A204.1 (cell line): ENCODE measurements around the gene REG1A.

ENCODE experiments used
- FAIRE-seq: peaks from 2 replicates; lab custom pipeline; 2012; peaks lifted over from hg19 to GRCh38; lab: Jason Lieb, UNC

Gene REG1A, protein sequence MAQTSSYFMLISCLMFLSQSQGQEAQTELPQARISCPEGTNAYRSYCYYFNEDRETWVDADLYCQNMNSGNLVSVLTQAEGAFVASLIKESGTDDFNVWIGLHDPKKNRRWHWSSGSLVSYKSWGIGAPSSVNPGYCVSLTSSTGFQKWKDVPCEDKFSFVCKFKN

DNA sequence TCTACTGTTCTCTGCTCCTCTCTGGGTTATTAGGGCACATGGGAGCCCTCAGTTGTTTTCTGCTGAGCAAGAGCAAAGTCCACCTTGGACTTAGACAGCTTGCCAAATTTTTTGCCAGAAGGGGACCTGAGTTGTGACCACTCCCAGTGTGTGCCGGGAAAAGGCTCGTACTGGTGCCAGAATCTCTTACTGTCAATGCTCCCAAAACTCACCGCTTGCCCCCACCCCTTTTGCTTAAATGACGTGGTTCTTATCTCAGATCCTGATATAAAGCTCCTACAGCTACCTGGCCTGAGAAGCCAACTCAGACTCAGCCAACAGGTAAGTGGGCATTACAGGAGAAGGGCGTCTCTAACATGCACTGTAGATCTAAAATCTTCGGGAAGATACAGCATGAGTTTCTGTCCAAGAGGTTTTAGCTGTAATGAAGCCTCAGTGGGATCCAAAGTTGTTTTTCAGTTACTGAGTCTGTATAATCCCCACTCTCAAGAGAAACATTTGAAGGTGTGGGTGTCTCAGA, at the start of gene REG1A:
TSS of gene REG1A (plus strand) at position 295 of the 520 bp plus-strand sequence. CDS start 374 bp downstream, outside the sequence.
- no peak for FAIRE-seq

DNA sequence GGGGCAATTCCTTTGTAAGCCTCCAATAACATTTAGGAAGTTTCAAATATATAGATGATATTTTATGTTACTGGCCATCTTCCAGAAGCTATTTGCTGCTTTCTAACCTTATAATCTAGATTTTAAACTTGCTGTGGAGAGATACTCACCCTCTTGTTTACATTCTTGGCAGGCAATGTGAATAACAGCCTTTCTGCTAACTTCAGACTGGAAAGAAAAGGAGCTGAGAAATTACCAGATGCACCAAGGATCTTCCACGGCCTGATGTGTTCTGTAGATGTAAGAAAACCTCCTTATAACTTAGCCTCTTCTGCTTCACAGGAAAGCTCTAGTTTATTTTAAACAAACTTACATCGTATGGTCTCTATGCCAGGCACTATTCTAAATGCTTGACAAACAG, 49.2 kb upstream of the REG1A start:
- no peak for FAIRE-seq

DNA sequence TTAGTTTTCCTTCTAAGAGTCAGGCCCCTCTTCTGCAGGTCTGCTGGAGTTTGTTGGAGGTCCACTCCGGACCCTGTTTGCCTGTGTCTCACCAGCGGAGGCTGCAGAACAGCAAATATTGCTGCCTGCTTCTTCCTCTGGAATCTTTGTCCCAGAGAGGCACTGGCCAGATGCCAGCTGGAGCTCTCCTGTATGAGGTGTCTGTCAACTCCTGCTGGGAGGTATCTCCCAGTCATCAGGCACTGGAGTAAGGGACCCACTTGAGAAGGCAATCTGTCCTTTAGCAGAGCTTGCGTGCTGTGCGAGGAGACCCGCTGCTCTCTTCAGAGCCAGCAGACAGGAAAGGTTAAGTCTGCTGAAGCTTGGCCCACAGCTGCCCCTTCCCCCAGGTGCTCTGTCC, 37.3 kb upstream of the REG1A start:
- FAIRE-seq = no peak

- FAIRE-seq = no peak
Observed at GRCh38 chr2:79083597-79084251, 36.6 kb upstream of the REG1A start.

GRCh38 chr2:79084495-79085135, 35.7 kb upstream of the REG1A start:
- no peak for FAIRE-seq

DNA sequence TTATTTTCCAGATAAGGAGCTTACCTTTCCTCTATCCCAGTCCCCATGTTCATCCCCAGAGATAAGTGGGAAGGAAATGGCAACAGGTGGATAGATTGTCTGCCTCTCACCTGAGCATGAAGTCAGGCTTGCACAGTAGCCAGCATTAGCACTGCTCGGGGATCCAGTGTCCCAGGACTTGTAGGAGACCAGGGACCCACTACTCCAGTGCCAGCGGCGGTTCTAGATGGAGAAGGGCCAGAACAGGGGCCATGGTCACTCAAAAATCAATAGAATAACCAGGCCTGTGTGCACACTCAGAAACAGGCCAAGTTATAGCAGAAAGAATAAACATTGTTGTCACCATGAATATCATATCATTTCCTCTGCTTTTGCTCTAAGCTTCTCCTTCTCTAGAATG, 34.9 kb upstream of the REG1A start:
- FAIRE-seq = no peak

DNA sequence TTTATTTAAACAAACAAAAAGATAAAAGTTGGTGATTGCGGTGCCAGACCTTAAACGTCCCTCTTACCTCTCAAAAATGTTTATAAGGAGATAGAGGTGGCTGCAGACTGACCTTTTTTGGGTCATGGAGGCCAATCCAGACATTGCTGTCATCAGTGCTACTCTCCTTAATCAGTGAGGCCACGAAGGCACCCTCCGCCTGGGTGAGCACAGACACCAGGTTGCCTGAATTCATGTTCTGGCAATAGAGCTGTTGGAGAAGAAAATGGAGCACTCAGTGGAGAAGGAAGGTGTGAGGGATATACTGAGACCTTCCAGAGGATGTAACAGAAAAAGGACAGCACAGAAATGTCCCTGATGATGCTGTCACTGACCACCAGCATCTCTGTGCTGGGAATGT, 34.0 kb upstream of the REG1A start:
- no peak for FAIRE-seq

GRCh38 chr2:79087785-79088364, 32.4 kb upstream of the REG1A start, which contains the start of gene REG1B:
TSS of gene REG1B (minus strand) at chr2:79087993. CDS start at chr2:79087612, 381 bp downstream.
- FAIRE-seq = no peak

DNA sequence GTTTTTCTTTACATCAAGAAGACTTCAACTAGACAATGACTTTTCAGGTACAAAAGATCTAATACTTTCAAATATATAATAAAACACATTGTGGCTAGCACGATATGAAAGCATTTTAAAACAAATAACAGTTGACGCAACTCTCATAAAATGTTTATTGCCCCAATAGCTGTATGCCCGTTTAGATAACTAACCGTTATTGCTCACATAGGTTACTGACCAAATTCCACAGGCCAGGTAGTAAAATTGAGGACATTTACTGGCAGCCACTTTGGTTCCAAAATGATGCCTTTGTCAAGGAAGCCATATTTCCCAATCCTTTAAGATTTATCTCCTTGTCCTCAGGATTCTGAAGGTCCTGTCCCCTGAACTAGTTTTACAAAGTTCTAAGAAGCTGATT, 29.6 kb upstream of the REG1A start:
- FAIRE-seq = no peak

DNA sequence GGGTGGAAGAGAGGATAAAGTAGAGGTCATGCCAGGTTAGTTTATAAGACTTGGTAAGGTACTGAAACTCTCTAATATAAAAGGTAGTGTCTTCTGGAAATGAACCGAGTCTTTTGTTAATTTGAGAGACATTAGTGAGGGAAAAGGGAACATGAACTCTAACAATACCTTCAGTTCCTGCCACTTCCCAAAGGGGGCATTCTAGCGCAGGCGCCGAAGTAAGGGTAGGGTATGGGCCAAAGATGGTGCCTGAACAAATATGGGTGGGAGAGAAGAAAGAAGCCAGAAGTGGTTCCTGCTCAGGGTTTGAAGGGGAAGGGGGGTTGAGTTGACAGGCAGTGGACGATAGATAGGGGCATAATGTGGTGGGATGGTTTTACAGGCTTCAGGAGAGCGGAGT, 22.4 kb upstream of the REG1A start:
- FAIRE-seq = no peak

GRCh38 chr2:79099140-79099686, 21.1 kb upstream of the REG1A start:
- no peak for FAIRE-seq

DNA sequence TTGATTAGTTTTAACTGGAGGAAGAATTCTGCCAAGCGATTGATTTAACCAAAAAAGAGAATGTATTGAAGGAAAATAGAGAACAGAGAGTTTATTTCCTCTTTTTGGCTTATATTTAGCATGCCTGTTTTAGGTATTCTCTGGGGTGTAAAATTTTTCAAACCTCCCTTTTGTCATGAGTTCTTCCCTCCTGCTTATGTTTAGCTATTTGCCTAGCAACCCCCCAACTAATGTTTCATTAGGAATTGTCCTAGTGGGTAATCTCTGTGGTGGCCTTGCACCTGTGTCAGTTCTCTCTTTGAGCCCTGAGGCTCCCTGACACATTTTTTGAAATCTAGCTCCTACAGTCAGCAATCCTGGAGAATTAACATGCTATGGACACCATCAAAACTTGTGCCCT, 20.0 kb upstream of the REG1A start:
- no peak for FAIRE-seq

DNA sequence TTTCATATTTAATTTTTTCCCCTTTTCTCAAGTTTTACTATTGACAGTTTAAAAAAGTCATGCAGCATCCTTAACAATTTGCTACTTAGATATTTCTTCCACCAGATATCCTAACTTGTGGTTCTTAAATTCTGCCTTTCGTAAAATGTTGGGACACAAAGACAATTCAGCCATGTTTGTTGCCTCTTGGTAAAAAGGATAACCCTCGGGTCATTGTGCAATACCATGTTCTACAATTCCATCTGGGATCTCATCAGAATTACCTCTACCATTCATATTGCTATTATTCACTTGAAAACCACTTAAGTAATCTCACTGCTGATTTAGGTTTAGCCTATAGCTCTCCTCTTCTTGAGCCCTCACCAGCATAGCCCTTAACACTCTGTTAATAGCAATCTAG, 19.3 kb upstream of the REG1A start:
- FAIRE-seq = no peak

- FAIRE-seq = no peak
Observed at GRCh38 chr2:79103214-79103613, 17.1 kb upstream of the REG1A start.

GRCh38 chr2:79105259-79105658, 15.0 kb upstream of the REG1A start:
- no peak for FAIRE-seq

GRCh38 chr2:79112269-79112668, 8.0 kb upstream of the REG1A start:
- FAIRE-seq = no peak

DNA sequence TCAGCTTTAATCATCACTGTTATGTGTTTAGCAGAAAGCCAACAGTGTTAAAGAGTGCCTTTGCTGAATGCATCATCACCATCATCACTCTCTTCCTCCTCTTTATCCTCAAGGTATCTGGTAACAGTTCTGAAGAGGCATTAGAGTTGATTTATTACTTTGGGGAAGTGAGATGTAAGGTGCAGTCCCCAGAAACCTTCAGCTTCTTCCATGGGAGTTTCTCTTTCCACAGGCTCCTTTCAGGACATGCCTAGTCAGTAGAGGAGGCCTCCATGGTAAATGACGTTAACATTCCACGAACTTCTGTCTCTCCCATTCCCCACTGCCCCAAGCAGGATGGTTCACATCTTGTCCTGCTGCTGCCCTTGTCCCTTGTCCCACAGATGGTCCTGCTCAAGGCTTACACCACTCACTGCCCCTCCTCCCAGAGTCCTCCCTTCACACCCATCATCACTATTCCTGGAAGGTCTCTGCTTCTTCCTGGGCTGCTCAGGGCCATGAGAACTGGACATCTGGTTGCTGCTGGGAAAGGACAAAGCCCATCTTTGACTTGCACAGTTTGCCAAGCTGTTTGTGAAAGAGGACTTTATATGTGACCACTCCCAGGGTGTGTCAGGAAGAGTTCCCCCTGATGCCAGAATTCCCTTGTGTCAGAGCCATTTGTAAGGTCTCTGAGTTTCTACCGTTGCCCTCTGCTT, 5.3 kb upstream of the REG1A start:
- FAIRE-seq = no peak

GRCh38 chr2:79116997-79117928, 3.0 kb upstream of the REG1A start:
- no peak for FAIRE-seq

DNA sequence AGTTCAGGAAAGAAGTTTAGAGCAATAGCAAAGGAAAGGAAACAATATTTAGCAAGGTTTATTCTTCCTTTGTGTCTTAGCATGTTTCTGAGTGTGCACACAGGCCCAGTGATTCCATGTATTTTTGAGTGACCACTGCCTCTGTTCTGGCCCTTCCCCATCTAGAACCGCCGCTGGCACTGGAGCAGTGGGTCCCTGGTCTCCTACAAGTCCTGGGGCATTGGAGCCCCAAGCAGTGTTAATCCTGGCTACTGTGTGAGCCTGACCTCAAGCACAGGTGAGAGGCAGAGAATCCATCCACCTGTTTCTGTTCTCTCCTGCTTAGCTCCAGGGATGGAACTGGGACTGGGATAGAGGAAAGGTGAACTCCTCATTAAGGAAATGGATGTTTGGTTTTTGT, 2.4 kb downstream of the REG1A start:
- FAIRE-seq = no peak

GRCh38 chr2:79124907-79125720, 4.8 kb downstream of the REG1A start:
- no peak for FAIRE-seq

DNA sequence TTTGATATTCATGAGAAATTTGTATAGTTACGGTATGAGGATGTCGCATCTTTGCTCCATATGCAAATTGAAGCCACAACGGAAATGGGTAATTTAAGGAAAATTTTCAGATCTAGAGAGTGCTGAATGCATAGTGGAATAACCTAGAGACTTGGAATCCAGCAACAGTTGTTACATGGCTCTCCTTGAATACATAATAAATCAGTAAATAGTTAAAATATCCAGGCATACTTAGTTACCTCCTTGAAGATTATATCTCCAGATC, 5.4 kb downstream of the REG1A start:
- FAIRE-seq = no peak
